Measurements from ENCODE around the gene SHCBP1. TPM values are rescaled to one million over a fixed set of nuclear protein-coding genes. Genes with fewer than 3 reads are reported as not detected.

SHCBP1 gene
- total and polyA plus RNA-seq, 9 of the 15 experiments (the other 6 are each of a cell fraction or from before 2014, with no cell fraction given) = 6.2 to 29.6 (median 19.7) TPM

- intact Hi-C loops (cut with micrococcal nuclease) (no loop called here), in situ Hi-C loops (cut with MboI) (no loop called here)
- Histone ChIP-seq H3K36me3 (ENCODE audit: control insufficient read depth, insufficient read depth, low read length) (no peaks in the 10 kb centered on the region), H3K9me1 (ENCODE audit: control insufficient read depth, insufficient read depth, low read length) (no peaks in the 10 kb centered on the region), H4K20me1 (replicated peaks; ENCODE audit: control insufficient read depth, insufficient read depth, low read length) (no peaks in the 10 kb centered on the region), H3K4me3 (no peak overlapping the region), H2AFZ (ENCODE audit: low read depth, low read length) (no peak overlapping the region), H3K27ac (ENCODE audit: extremely low read depth, low read depth, low read length) (no peak overlapping the region), H3K9me3 (replicated peaks; ENCODE audit: control insufficient read depth, insufficient read depth, low read depth, low read length) (no peaks in the 10 kb centered on the region), H3K4me1 (replicated peaks in 1 of 2; ENCODE audit: control insufficient read depth in 2 of 2, insufficient read depth in 2 of 2, low read length in 2 of 2) (peaks cover under 1 to 10% of the 10 kb centered on the region in 2 experiments; a peak in 4 of 5 replicates), H3K4me2 (ENCODE audit: insufficient read depth, low read length) (no peak overlapping the region), H3K79me2 (ENCODE audit: control insufficient read depth, insufficient read depth, low read length) (no peaks in the 10 kb centered on the region), H3K9ac (ENCODE audit: insufficient read depth in 1 of 2, low read depth in 2 of 2, low read length in 2 of 2) (no peak overlapping the region), H3K27me3 (ENCODE audit: control insufficient read depth in 2 of 2, insufficient read depth in 2 of 2, low read length in 2 of 2) (no peaks in the 10 kb centered on the region; a peak in 1 of 5 replicates)
- WGBS (ENCODE audit: insufficient coverage, low coverage, missing lambda C conversion rate) = 12% methylated on average over 5 of the region's 5 CpGs
- FAIRE-seq = no peak
- BruUV-seq (replicated peaks) = no TSS peak
- CTCF ChIA-PET (ENCODE audit: low intra/inter-chr PET ratio) = no interaction called here
- TF ChIP-seq SMARCB1 (IDR thresholded peaks at IDR 0.05; ENCODE audit: insufficient read length, low read depth) (no peak), RB1 (IDR thresholded peaks at IDR 0.05; ENCODE audit: low read depth) (no peak), ATF7 (IDR thresholded peaks at IDR 0.05) (peak; percentile 57; the same call in 1 of the 2 replicates), ARID1B (IDR thresholded peaks at IDR 0.05) (peak; percentile 29; the same call in 1 of the 2 replicates), ARID3B (CRISPR knock-in tag; IDR thresholded peaks at IDR 0.05; ENCODE audit: borderline replicate concordance) (no peak), CTBP1 (IDR thresholded peaks at IDR 0.05; ENCODE audit: borderline replicate concordance) (peak; percentile 24; the same call in 1 of the 2 replicates), RCOR1 (IDR thresholded peaks at IDR 0.05; ENCODE audit: borderline replicate concordance in 1 of 2, low read depth in 2 of 2, low read length in 2 of 2) (0 out of 4 replicates have a peak, but pooled peaks of 1 of the 2 experiments have one; percentile 16), JUND (IDR thresholded peaks at IDR 0.05; ENCODE audit: borderline replicate concordance, low read depth, low read length) (peak; percentile 46; the same call in 1 of the 2 replicates), JUND (tag; IDR thresholded peaks at IDR 0.05; ENCODE audit: borderline replicate concordance, low read depth, low read length) (no peak; the same call in 2 of the 3 replicates), BRD9 (IDR thresholded peaks at IDR 0.05; ENCODE audit: low read depth, partially characterized antibody) (no peak), HES1 (IDR thresholded peaks at IDR 0.05; ENCODE audit: low read depth) (no peak), ATF3 (IDR thresholded peaks at IDR 0.05) (peak; percentile 46; the same call in 1 of the 2 replicates), ATF3 (CRISPR knock-in tag; conservative IDR thresholded peaks at IDR 0.05) (no peak), SFPQ (IDR thresholded peaks at IDR 0.05; ENCODE audit: low read depth, low read length) (no peak)
- TF ChIP-seq, protein P1, sequence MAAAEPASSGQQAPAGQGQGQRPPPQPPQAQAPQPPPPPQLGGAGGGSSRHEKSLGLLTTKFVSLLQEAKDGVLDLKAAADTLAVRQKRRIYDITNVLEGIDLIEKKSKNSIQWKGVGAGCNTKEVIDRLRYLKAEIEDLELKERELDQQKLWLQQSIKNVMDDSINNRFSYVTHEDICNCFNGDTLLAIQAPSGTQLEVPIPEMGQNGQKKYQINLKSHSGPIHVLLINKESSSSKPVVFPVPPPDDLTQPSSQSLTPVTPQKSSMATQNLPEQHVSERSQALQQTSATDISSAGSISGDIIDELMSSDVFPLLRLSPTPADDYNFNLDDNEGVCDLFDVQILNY (CRISPR knock-in tag; IDR thresholded peaks at IDR 0.05) = no peak
- no peak for ATAC-seq
- peak in 1 of 4 experiments; percentile 28 for DNase-seq (ENCODE audit: extremely low read depth in 1 of 4, low spot score in 3 of 4)
- POLR2A ChIA-PET = interaction anchor here (0.6 kb wide), 1 partner anchor 27 kb away, joined by 4 read pairs; no protein-coding TSS in a partner anchor
Observed at GRCh38 chr16:46627746-46628145, 6.6 kb upstream of the SHCBP1 start.

Data from K562 (cell line).